Measurements from ENCODE around the gene GRIP1.

GRIP1 gene

GRCh38 chr12:66667906-66668305 lies 11.0 kb downstream of the GRIP1 start:
- TF ChIP-seq CTCF (IDR thresholded peaks at IDR 0.05; ENCODE audit: low read depth, low read length) = no peak
- no peak overlapping the region for H3K4me3 ChIP-seq (replicated peaks in 1 of 2; ENCODE audit: low read depth in 2 of 2, low read length in 2 of 2)
- DNase-seq (ENCODE audit: low read depth in 2 of 2) = no peak

- DNase-seq (ENCODE audit: low read depth in 2 of 2) = no peak
- H3K4me3 ChIP-seq (replicated peaks in 1 of 2; ENCODE audit: low read depth in 2 of 2, low read length in 2 of 2) = no peak overlapping the region
- no peak for TF ChIP-seq CTCF (IDR thresholded peaks at IDR 0.05; ENCODE audit: low read depth, low read length)
These were observed 12.4 kb downstream of the GRIP1 start for GRCh38 chr12:66666481-66666880.

GRCh38 chr12:66665435-66665985 lies 13.4 kb downstream of the GRIP1 start:
- H3K4me3 ChIP-seq (replicated peaks in 1 of 2; ENCODE audit: low read depth in 2 of 2, low read length in 2 of 2) = no peak overlapping the region
- no peak for TF ChIP-seq CTCF (IDR thresholded peaks at IDR 0.05; ENCODE audit: low read depth, low read length)

GRCh38 chr12:66664076-66664475 lies 14.8 kb downstream of the GRIP1 start:
- TF ChIP-seq CTCF (IDR thresholded peaks at IDR 0.05; ENCODE audit: low read depth, low read length) = no peak
- DNase-seq (ENCODE audit: low read depth in 2 of 2) = no peak
- no peak overlapping the region for H3K4me3 ChIP-seq (replicated peaks in 1 of 2; ENCODE audit: low read depth in 2 of 2, low read length in 2 of 2)

More at GRCh38 chr12:66665435-66665985, 13.4 kb downstream of the GRIP1 start:
- DNase-seq (ENCODE audit: low read depth in 2 of 2) = no peak

- no peak for DNase-seq (ENCODE audit: low read depth in 2 of 2)
- H3K4me3 ChIP-seq (replicated peaks in 1 of 2; ENCODE audit: low read depth in 2 of 2, low read length in 2 of 2) = no peak overlapping the region
- no peak for TF ChIP-seq CTCF (IDR thresholded peaks at IDR 0.05; ENCODE audit: low read depth, low read length)
These were observed 15.3 kb downstream of the GRIP1 start for GRCh38 chr12:66663611-66664010.

GRCh38 chr12:66662729-66663128 lies 16.1 kb downstream of the GRIP1 start:
- no peak overlapping the region for H3K4me3 ChIP-seq (replicated peaks in 1 of 2; ENCODE audit: low read depth in 2 of 2, low read length in 2 of 2)
- DNase-seq (ENCODE audit: low read depth in 2 of 2) = peak; percentile 10 to 16
- TF ChIP-seq CTCF (IDR thresholded peaks at IDR 0.05; ENCODE audit: low read depth, low read length) = no peak

- H3K4me3 ChIP-seq (replicated peaks in 1 of 2; ENCODE audit: low read depth in 2 of 2, low read length in 2 of 2) = no peak overlapping the region
- DNase-seq (ENCODE audit: low read depth in 2 of 2) = no peak
- no peak for TF ChIP-seq CTCF (IDR thresholded peaks at IDR 0.05; ENCODE audit: low read depth, low read length)
These were observed 16.7 kb downstream of the GRIP1 start for GRCh38 chr12:66662179-66662578.

Data from cardiac fibroblast (primary cell).